Prostate gland (tissue), 2 donors: Measurements from ENCODE around the gene NCOR1.

ENCODE experiments used
- POLR2A ChIP-seq: fragments of 450-650 bp; IDR thresholded peaks from one replicate; pipeline ENCODE4 v1.6.1; 2016; ENCODE audit warnings: antibody characterized with exemption, mild to moderate bottlenecking
- POLR2AphosphoS5 ChIP-seq: sonication (generic); formaldehyde crosslinking; IDR thresholded peaks from one replicate; pipeline ENCODE4 v1.6.1; 2017; ENCODE audit warnings: antibody characterized with exemption
- TF ChIP-seq, protein P1 (sequence below), 4 experiments: fragments of 200-600 bp in 2 of 4; fragments of 450-650 bp in 2 of 4; sonication (generic) in 2 of 4; IDR thresholded peaks; 1 replicate in 3 of 4; 2 replicates in 1 of 4; pipeline ENCODE4 v1.5.1; 2016 to 2019; ENCODE audit warnings: antibody characterized with exemption in 4 of 4, mild to moderate bottlenecking in 2 of 4, moderate library complexity in 2 of 4

DNA sequence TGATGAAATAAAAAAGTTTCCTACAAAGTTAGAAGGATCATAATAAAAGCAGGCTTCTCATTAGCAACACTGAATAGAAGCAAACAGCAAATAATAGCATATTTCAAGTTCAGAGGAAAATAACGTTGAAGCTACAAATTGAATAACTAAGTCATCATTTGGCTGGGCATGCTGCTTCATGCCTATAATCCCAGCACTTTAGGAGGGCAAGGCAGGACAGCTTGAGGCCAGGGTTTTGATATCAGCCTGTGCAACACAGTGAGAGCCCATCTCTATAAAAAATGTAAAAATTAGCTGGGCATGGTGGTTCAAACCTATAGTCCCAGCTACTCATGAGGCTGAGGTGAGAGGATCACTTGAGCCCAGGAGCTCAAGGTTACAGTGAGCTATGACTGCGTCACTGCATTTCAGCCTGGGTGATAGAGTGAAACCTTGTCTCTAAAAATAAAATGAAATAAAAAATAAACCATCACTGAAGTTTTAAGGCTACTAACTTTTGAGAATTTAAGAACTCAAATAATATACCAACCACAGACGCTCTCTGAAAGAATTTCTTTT lies 25.5 kb downstream of the NCOR1 start:
- TF ChIP-seq, protein P1, sequence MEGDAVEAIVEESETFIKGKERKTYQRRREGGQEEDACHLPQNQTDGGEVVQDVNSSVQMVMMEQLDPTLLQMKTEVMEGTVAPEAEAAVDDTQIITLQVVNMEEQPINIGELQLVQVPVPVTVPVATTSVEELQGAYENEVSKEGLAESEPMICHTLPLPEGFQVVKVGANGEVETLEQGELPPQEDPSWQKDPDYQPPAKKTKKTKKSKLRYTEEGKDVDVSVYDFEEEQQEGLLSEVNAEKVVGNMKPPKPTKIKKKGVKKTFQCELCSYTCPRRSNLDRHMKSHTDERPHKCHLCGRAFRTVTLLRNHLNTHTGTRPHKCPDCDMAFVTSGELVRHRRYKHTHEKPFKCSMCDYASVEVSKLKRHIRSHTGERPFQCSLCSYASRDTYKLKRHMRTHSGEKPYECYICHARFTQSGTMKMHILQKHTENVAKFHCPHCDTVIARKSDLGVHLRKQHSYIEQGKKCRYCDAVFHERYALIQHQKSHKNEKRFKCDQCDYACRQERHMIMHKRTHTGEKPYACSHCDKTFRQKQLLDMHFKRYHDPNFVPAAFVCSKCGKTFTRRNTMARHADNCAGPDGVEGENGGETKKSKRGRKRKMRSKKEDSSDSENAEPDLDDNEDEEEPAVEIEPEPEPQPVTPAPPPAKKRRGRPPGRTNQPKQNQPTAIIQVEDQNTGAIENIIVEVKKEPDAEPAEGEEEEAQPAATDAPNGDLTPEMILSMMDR (IDR thresholded peaks at IDR 0.05), result no peak
- TF ChIP-seq POLR2AphosphoS5 (no peak), POLR2A (no peak)
